H1 (cell line): ENCODE data around the gene CAMKK2. TPM values are rescaled to one million over a fixed set of nuclear protein-coding genes. Genes with fewer than 3 reads are reported as not detected.

Experiments used
- CTCF ChIA-PET: fragments of 300-600 bp; sonication (Branson Sonifier 250); formaldehyde crosslinking; loops from one replicate; lab custom pipeline; 2021; ENCODE audit not compliant: partially characterized antibody; lab: Charles Lee
- POLR2A ChIA-PET: fragments of 300-600 bp; sonication (Branson Sonifier 250); formaldehyde crosslinking; loops from one replicate; lab custom pipeline; 2021; ENCODE audit warnings: inconsistent platforms; ENCODE audit not compliant: partially characterized antibody; lab: Charles Lee
- DNase-seq, 2 experiments: peaks; one replicate each; pipeline versions ENCODE4 v3.0.0 to v3.0.0-alpha.2; 2010 to 2022; ENCODE audit warnings: low spot score in 2 of 2, low read depth in 1 of 2, mixed read lengths in 1 of 2
- FAIRE-seq: peaks from 2 replicates; lab custom pipeline; 2011; peaks lifted over from hg19 to GRCh38; lab: Jason Lieb, UNC
- H2AFZ ChIP-seq: 2 replicates; pipeline ENCODE4 v1.8.1; 2012; ENCODE audit warnings: low read length, inconsistent platforms
- H2AK5ac ChIP-seq: 2 replicates; pipeline ENCODE4 v1.6.1; 2013; ENCODE audit warnings: low read depth, low read length
- H2BK120ac ChIP-seq: replicated peaks from 2 replicates; pipeline ENCODE3; 2013; ENCODE audit warnings: low read depth, low read length, inconsistent platforms
- H2BK12ac ChIP-seq: 2 replicates; pipeline ENCODE4 v1.6.1; 2013; ENCODE audit warnings: low read depth, low read length
- H2BK15ac ChIP-seq: 2 replicates; pipeline ENCODE4 v1.6.1; 2013; ENCODE audit warnings: low read length
- H2BK20ac ChIP-seq: 2 replicates; pipeline ENCODE4 v1.6.1; 2013; ENCODE audit warnings: low read length
- H2BK5ac ChIP-seq: 2 replicates; pipeline ENCODE4 v1.6.1; 2013; ENCODE audit warnings: low read depth, low read length
- H3K14ac ChIP-seq: 2 replicates; pipeline ENCODE4 v1.6.1; 2013; ENCODE audit warnings: inconsistent platforms; ENCODE audit not compliant: insufficient read length
- H3K18ac ChIP-seq: 2 replicates; pipeline ENCODE4 v1.6.1; 2013; ENCODE audit warnings: low read length; ENCODE audit errors: extremely low read depth
- H3K23ac ChIP-seq: 2 replicates; pipeline ENCODE4 v1.6.1; 2013; ENCODE audit warnings: inconsistent platforms; ENCODE audit not compliant: insufficient read length
- H3K23me2 ChIP-seq: 2 replicates; pipeline ENCODE4 v1.6.1; 2013; ENCODE audit warnings: low read depth, low read length
- H3K27ac ChIP-seq: 2 replicates; pipeline ENCODE4 v1.6.1; 2011; ENCODE audit warnings: low read depth, low read length, inconsistent platforms
- H3K27me3 ChIP-seq, 4 experiments: replicated peaks in 1 of 4; 1 replicate in 1 of 4; 2 replicates in 3 of 4; pipeline versions ENCODE4 v1.6.1 to v1.8.1; 2011 to 2013; ENCODE audit warnings: low read length in 3 of 4, mild to moderate bottlenecking in 3 of 4, inconsistent platforms in 2 of 4, mixed read lengths in 2 of 4, moderate library complexity in 1 of 4; ENCODE audit not compliant: control insufficient read depth in 3 of 4, insufficient read depth in 3 of 4; ENCODE audit errors: extremely low read depth in 1 of 4
- H3K36me3 ChIP-seq, 4 experiments: 2 replicates each; pipeline versions ENCODE4 v1.6.1 to v1.8.1; 2011 to 2013; ENCODE audit warnings: mild to moderate bottlenecking in 4 of 4, low read length in 3 of 4, moderate library complexity in 2 of 4, control low read depth in 1 of 4, inconsistent platforms in 1 of 4; ENCODE audit not compliant: insufficient read depth in 4 of 4, control insufficient read depth in 2 of 4
- H3K4ac ChIP-seq: replicated peaks from 2 replicates; pipeline ENCODE3; 2013; ENCODE audit warnings: low read length, low read depth, mixed read lengths, inconsistent platforms; ENCODE audit not compliant: insufficient read length
- H3K4me1 ChIP-seq, 4 experiments: replicated peaks in 1 of 4; 1 replicate in 1 of 4; 2 replicates in 3 of 4; pipeline versions ENCODE4 v1.6.1 to v1.8.1; 2011 to 2013; ENCODE audit warnings: low read length in 3 of 4, inconsistent platforms in 2 of 4, mixed read lengths in 1 of 4; ENCODE audit not compliant: insufficient read depth in 4 of 4, control insufficient read depth in 3 of 4
- H3K4me2 ChIP-seq, 2 experiments: 2 replicates each; pipeline versions ENCODE4 v1.6.1 to v1.8.1; 2011 to 2013; ENCODE audit warnings: low read depth in 2 of 2, low read length in 2 of 2, control low read depth in 1 of 2, inconsistent platforms in 1 of 2, mild to moderate bottlenecking in 1 of 2; ENCODE audit not compliant: insufficient read depth in 1 of 2
- H3K4me3 ChIP-seq, 4 experiments: fragments of 200-600, 300-600 bp in 1 of 4; sonication (generic), shearing (Covaris generic), sonication (Bioruptor Twin) in 1 of 4; 2 replicates each; pipeline versions ENCODE4 v1.5.1 to v1.8.1; 2011 to 2016; ENCODE audit warnings: low read length in 4 of 4, low read depth in 3 of 4, control low read depth in 2 of 4, inconsistent platforms in 2 of 4, mild to moderate bottlenecking in 2 of 4, mixed read lengths in 1 of 4, moderate library complexity in 1 of 4; ENCODE audit not compliant: insufficient read depth in 2 of 4; ENCODE audit errors: extremely low read depth in 1 of 4
- H3K56ac ChIP-seq: replicated peaks from 2 replicates; pipeline ENCODE3; 2013; ENCODE audit warnings: low read depth, mild to moderate bottlenecking, mixed read lengths, low read length, inconsistent platforms; ENCODE audit not compliant: insufficient read length
- H3K79me1 ChIP-seq: 2 replicates; pipeline ENCODE4 v1.6.1; 2013; ENCODE audit warnings: low read depth, low read length, control low read depth
- H3K79me2 ChIP-seq, 2 experiments: 2 replicates each; pipeline versions ENCODE4 v1.6.1 to v1.8.1; 2012 to 2013; ENCODE audit warnings: low read length in 2 of 2, mild to moderate bottlenecking in 2 of 2, inconsistent platforms in 1 of 2; ENCODE audit not compliant: insufficient read depth in 2 of 2, control insufficient read depth in 1 of 2
- H3K9ac ChIP-seq, 4 experiments: replicated peaks in 1 of 4; 1 replicate in 1 of 4; 2 replicates in 3 of 4; pipeline versions ENCODE4 v1.6.1 to v1.8.1; 2011 to 2013; ENCODE audit warnings: low read depth in 3 of 4, low read length in 3 of 4, control low read depth in 2 of 4, mild to moderate bottlenecking in 2 of 4, moderate library complexity in 2 of 4, inconsistent platforms in 1 of 4; ENCODE audit errors: extremely low read depth in 1 of 4
- H3K9me3 ChIP-seq, 2 experiments: 2 replicates each; pipeline versions ENCODE4 v1.6.1 to v1.8.1; 2012 to 2013; ENCODE audit warnings: mild to moderate bottlenecking in 2 of 2, moderate library complexity in 2 of 2, control low read depth in 1 of 2, inconsistent platforms in 1 of 2, low read depth in 1 of 2, low read length in 1 of 2, mixed read lengths in 1 of 2; ENCODE audit not compliant: insufficient read depth in 2 of 2
- H4K20me1 ChIP-seq, 2 experiments: replicated peaks in 1 of 2; 2 replicates each; pipeline versions ENCODE3 to v1.8.1; 2011 to 2013; ENCODE audit warnings: inconsistent platforms in 2 of 2, low read length in 2 of 2, mild to moderate bottlenecking in 1 of 2; ENCODE audit not compliant: insufficient read depth in 2 of 2, control insufficient read depth in 1 of 2
- H4K5ac ChIP-seq: 2 replicates; pipeline ENCODE4 v1.6.1; 2013; ENCODE audit warnings: low read length, low read depth, mixed read lengths, inconsistent platforms; ENCODE audit not compliant: insufficient read length
- H4K8ac ChIP-seq: 2 replicates; pipeline ENCODE4 v1.8.0; 2013; ENCODE audit warnings: mild to moderate bottlenecking, moderate library complexity, low read length, inconsistent platforms; ENCODE audit not compliant: insufficient read depth; ENCODE audit errors: extremely low read depth
- H4K91ac ChIP-seq: replicated peaks from 2 replicates; pipeline ENCODE3; 2013; ENCODE audit warnings: low read length, mixed read lengths, inconsistent platforms; ENCODE audit not compliant: insufficient read length
- BCL11A ChIP-seq, 2 experiments: IDR thresholded peaks; one replicate each; pipeline ENCODE4 v1.6.1; 2011; ENCODE audit warnings: low read depth in 2 of 2, low read length in 2 of 2, mild to moderate bottlenecking in 2 of 2
- CEBPB ChIP-seq: IDR thresholded peaks from 2 replicates; pipeline ENCODE4 v1.6.1; 2012; ENCODE audit warnings: low read depth, low read length
- GTF2F1 ChIP-seq: IDR thresholded peaks from 2 replicates; pipeline ENCODE4 v1.6.1; 2012; ENCODE audit warnings: low read depth, low read length, improper control_type of control experiment, borderline replicate concordance
- NRF1 ChIP-seq: IDR thresholded peaks from 2 replicates; pipeline ENCODE4 v1.6.1; 2011; ENCODE audit warnings: mild to moderate bottlenecking, low read depth, low read length, improper control_type of control experiment
- RAD21 ChIP-seq, 2 experiments: IDR thresholded peaks in 1 of 2; conservative IDR thresholded peaks in 1 of 2; 2 replicates each; pipeline ENCODE4 v1.6.1; 2011; ENCODE audit warnings: low read depth in 2 of 2, low read length in 2 of 2, improper control_type of control experiment in 1 of 2, inconsistent platforms in 1 of 2, mild to moderate bottlenecking in 1 of 2, moderate library complexity in 1 of 2
- SIN3A ChIP-seq, 2 experiments: IDR thresholded peaks in 1 of 2; conservative IDR thresholded peaks in 1 of 2; 2 replicates each; pipeline ENCODE4 v1.6.1; 2011 to 2012; ENCODE audit warnings: low read length in 2 of 2, improper control_type of control experiment in 1 of 2, low read depth in 1 of 2, mild to moderate bottlenecking in 1 of 2
- SIRT6 ChIP-seq: IDR thresholded peaks from one replicate; pipeline ENCODE4 v1.7.1; 2012; ENCODE audit warnings: low read length, inconsistent platforms
- TAF1 ChIP-seq: IDR thresholded peaks from 2 replicates; pipeline ENCODE4 v1.6.1; 2011; ENCODE audit warnings: mild to moderate bottlenecking, low read depth, low read length
- WGBS, 2 experiments: shearing (Covaris generic) in 1 of 2; methylation state at CpG; one replicate each; pipeline versions ENCODE4 v1.1.6 to v1.1.7; 2013 to 2015; ENCODE audit warnings: low lambda C conversion rate in 2 of 2, mixed read lengths in 2 of 2, inconsistent platforms in 1 of 2, low coverage in 1 of 2, missing lambda C conversion rate in 1 of 2; ENCODE audit not compliant: insufficient replicate concordance in 2 of 2, insufficient coverage in 1 of 2, insufficient read length in 1 of 2; ENCODE audit errors: extremely low coverage in 1 of 2, missing lambda C conversion rate in 1 of 2; 5-methylcytosine and 5-hydroxymethylcytosine counted together
- polyA plus RNA-seq, 7 experiments: library from polyadenylated mRNA; depleted of rRNA in 3 of 7; stranded (reverse) in 5 of 7; unstranded in 2 of 7; fragments of >200 nt in 5 of 7; fragments of 200-250 nt in 2 of 7; gene quantifications; 1 replicate in 5 of 7; 2 replicates in 1 of 7; 4 replicates in 1 of 7; pipeline versions ENCODE4 v1.2.1 to v1.2.3, GENCODE V29; 2011 to 2013; ENCODE audit warnings: missing spikeins in 2 of 7, mixed read lengths in 2 of 7
- total RNA-seq: library from RNA; stranded (reverse); fragmentation: NEBNext Ultra II Directional; extraction: Animal tissue kit (Norgen Biotek cat#: 25700); gene quantifications from 2 replicates; pipeline ENCODE4 v1.2.1, GENCODE V29; 2021

Gene CAMKK2
- total and polyA plus RNA-seq, 2 of the 8 experiments (the other 6 are each of a cell fraction or from before 2014, with no cell fraction given), result 29.6 to 30.6 TPM

GRCh38 chr12:121218588-121219352, 77.7 kb downstream of the CAMKK2 start:
- POLR2A ChIA-PET, result interaction anchor here (0.6 to 1.9 kb wide), 3 partner anchors 11 to 45 kb away, joined by 3 to 5 read pairs (median 4); no protein-coding TSS in a partner anchor
- H2BK15ac ChIP-seq, result no peak overlapping the region
- TF ChIP-seq RAD21 (IDR thresholded peaks at IDR 0.05 in 1 of 2, conservative IDR thresholded peaks at IDR 0.05 in 1 of 2; ENCODE audit: low read depth in 2 of 2, low read length in 2 of 2) (no peak), NRF1 (no peak), GTF2F1 (no peak), SIRT6 (no peak), TAF1 (no peak), SIN3A (conservative IDR thresholded peaks at IDR 0.05 in 1 of 2, IDR thresholded peaks at IDR 0.05 in 1 of 2; ENCODE audit: low read depth in 1 of 2, low read length in 2 of 2) (no peak), BCL11A (IDR thresholded peaks at IDR 0.05; ENCODE audit: low read depth in 2 of 2, low read length in 2 of 2) (no peak), CEBPB (no peak)

More at GRCh38 chr12:121218588-121219352, 77.7 kb downstream of the CAMKK2 start:
- no peak overlapping the region for H4K5ac ChIP-seq
- H4K20me1 ChIP-seq, result no peaks in the 10 kb centered on the region
- no peaks in the 10 kb centered on the region for H3K4me1 ChIP-seq
- H3K4ac ChIP-seq, result no peak overlapping the region
- DNase-seq, result no peak
- H3K79me2 ChIP-seq, result no peaks in the 10 kb centered on the region
- 95% methylated on average over 18 of the region's 18 CpGs; no CpG with 5 or more reads in 1 of the 2 experiments for WGBS, 2 experiments
- no peak overlapping the region for H3K9ac ChIP-seq
- FAIRE-seq, result no peak
- no peak overlapping the region for H2BK5ac ChIP-seq
- H3K27me3 ChIP-seq, result no peaks in the 10 kb centered on the region
- H3K23ac ChIP-seq, result no peak overlapping the region
- H3K18ac ChIP-seq, result no peak overlapping the region
- H3K23me2 ChIP-seq, result no peaks in the 10 kb centered on the region; the same call in 1 of the 2 replicates
- H3K9me3 ChIP-seq, result no peaks in the 10 kb centered on the region
- no peak overlapping the region for H4K91ac ChIP-seq
- H3K36me3 ChIP-seq, result no peaks in the 10 kb centered on the region
- H2BK120ac ChIP-seq, result no peak overlapping the region
- no peak overlapping the region for H3K56ac ChIP-seq
- no peak overlapping the region for H4K8ac ChIP-seq
- no peak overlapping the region for H3K27ac ChIP-seq
- H2BK20ac ChIP-seq, result no peak overlapping the region
- H2BK12ac ChIP-seq, result no peak overlapping the region
- no peak overlapping the region for H2AFZ ChIP-seq
- H3K4me3 ChIP-seq, result no peak overlapping the region
- CTCF ChIA-PET, result interaction anchor here (0.7 to 3.6 kb wide), 5 partner anchors 12 to 1419 kb away, joined by 3 to 19 read pairs (median 3); no protein-coding TSS in a partner anchor
- no peak overlapping the region for H3K4me2 ChIP-seq
- H3K14ac ChIP-seq, result no peak overlapping the region
- no peak overlapping the region for H2AK5ac ChIP-seq
- H3K79me1 ChIP-seq, result no peaks in the 10 kb centered on the region
